Spleen (tissue), 7 donors: ENCODE data around the gene B4GALT6.

Source experiments
- POLR2A ChIP-seq, 3 donors: fragments of 450-650 bp; IDR thresholded peaks; one replicate each; pipeline ENCODE4 v1.5.1; 2017; ENCODE audit warnings: antibody characterized with exemption in 3 of 3, mild to moderate bottlenecking in 1 of 3
- POLR2AphosphoS5 ChIP-seq, 3 donors: sonication (generic); formaldehyde crosslinking; IDR thresholded peaks; one replicate each; pipeline ENCODE4 v1.5.1; 2017; ENCODE audit warnings: antibody characterized with exemption in 3 of 3
- TF ChIP-seq, protein P1 (sequence below), 11 experiments: fragments of 200-600 bp in 7 of 11; fragments of 450-650 bp in 4 of 11; sonication (generic) in 4 of 11; IDR thresholded peaks in 8 of 11; conservative IDR thresholded peaks in 3 of 11; 1 replicate in 7 of 11; 2 replicates in 4 of 11; pipeline versions ENCODE4 v1.4.0 to v1.8.0; 2016 to 2021; ENCODE audit warnings: antibody characterized with exemption in 11 of 11, inconsistent platforms in 4 of 11, mild to moderate bottlenecking in 1 of 11
- donor health status: DM: no; HTN: no; CAD: no; lungs with moderate emphysema.
- donor health status: DM: no; HTN: no; CAD: no.
- donor health status: DM: no; HTN: no; CAD: no.

DNA sequence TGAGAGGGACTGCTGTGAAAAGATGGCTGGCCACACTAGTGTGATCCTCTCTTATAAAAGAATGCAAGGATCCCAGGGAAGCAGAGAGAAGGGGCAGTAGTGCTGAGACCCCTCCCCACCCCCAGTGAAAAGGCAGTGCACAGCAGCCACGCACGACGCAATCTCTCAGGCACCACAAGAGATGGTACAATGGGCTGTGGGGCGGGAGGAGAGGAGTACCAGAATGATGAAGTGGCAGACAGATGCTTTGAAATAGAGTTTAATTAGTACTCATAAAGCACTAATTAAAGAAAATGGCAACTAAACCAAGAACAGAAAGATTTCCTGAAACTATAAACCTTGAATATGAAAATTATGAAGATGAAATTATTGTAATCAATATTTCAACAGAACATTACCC, 29.0 kb downstream of the B4GALT6 start:
- TF ChIP-seq, protein P1, sequence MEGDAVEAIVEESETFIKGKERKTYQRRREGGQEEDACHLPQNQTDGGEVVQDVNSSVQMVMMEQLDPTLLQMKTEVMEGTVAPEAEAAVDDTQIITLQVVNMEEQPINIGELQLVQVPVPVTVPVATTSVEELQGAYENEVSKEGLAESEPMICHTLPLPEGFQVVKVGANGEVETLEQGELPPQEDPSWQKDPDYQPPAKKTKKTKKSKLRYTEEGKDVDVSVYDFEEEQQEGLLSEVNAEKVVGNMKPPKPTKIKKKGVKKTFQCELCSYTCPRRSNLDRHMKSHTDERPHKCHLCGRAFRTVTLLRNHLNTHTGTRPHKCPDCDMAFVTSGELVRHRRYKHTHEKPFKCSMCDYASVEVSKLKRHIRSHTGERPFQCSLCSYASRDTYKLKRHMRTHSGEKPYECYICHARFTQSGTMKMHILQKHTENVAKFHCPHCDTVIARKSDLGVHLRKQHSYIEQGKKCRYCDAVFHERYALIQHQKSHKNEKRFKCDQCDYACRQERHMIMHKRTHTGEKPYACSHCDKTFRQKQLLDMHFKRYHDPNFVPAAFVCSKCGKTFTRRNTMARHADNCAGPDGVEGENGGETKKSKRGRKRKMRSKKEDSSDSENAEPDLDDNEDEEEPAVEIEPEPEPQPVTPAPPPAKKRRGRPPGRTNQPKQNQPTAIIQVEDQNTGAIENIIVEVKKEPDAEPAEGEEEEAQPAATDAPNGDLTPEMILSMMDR (IDR thresholded peaks at IDR 0.05 in 8 of 11, conservative IDR thresholded peaks at IDR 0.05 in 3 of 11): no peak
- TF ChIP-seq POLR2A (IDR thresholded peaks at IDR 0.05) (no peak), POLR2AphosphoS5 (IDR thresholded peaks at IDR 0.05) (no peak)
